Measurements from ENCODE around the gene RBBP4.

DNA sequence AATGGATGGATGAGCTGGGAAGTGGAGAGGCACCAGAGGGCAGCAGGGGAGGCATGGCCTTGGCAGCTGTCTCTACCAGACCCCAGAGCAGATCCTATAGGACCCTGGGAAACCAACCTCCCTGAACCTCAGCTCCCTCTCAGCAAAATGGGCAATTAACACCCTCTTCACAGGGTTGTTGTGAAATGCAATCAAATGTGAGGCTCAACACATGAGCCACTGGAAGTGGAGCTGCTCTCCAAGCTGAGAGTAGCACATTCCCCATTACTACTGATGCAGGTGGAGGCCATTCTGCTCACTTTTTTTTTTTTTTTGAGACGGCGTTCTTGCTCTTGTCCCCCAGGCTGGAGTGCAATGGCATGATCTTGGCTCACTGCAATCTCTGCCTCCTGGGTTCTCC lies 58.1 kb downstream of the RBBP4 start:
- no peak for TF ChIP-seq EZH2 (IDR thresholded peaks at IDR 0.05; ENCODE audit: borderline replicate concordance, insufficient read depth, low read depth, low read length, poor library complexity, severe bottlenecking)
- TF ChIP-seq, protein P1, sequence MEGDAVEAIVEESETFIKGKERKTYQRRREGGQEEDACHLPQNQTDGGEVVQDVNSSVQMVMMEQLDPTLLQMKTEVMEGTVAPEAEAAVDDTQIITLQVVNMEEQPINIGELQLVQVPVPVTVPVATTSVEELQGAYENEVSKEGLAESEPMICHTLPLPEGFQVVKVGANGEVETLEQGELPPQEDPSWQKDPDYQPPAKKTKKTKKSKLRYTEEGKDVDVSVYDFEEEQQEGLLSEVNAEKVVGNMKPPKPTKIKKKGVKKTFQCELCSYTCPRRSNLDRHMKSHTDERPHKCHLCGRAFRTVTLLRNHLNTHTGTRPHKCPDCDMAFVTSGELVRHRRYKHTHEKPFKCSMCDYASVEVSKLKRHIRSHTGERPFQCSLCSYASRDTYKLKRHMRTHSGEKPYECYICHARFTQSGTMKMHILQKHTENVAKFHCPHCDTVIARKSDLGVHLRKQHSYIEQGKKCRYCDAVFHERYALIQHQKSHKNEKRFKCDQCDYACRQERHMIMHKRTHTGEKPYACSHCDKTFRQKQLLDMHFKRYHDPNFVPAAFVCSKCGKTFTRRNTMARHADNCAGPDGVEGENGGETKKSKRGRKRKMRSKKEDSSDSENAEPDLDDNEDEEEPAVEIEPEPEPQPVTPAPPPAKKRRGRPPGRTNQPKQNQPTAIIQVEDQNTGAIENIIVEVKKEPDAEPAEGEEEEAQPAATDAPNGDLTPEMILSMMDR (IDR thresholded peaks at IDR 0.05), result no peak

All from B cell (primary cell).